Left ventricle myocardium superior (tissue), 1 donor: ENCODE results near the gene RHOT2. TPM values are rescaled to one million over a fixed set of nuclear protein-coding genes. Genes with fewer than 3 reads are reported as not detected.

Experiments
- ATAC-seq: fragments of 200-7000 bp; cut with Tn5 transposase; one replicate; pipeline ENCODE4 v1.9.1; 2020; ENCODE audit warnings: mild to moderate bottlenecking, moderate library complexity
- DNase-seq: peaks from one replicate; pipeline ENCODE4 v3.0.0-alpha.2; 2020
- intact Hi-C: fragments of 100-400 bp; cut with micrococcal nuclease; formaldehyde crosslinking; loops from one replicate; pipeline ENCODE4 v1.11.0; 2022
- long read RNA-seq: library from polyadenylated mRNA; unstranded; transcript quantifications from one replicate; pipeline ENCODE4 v2.0.0, GENCODE V29; 2021
- total RNA-seq: library from RNA; stranded (reverse); fragmentation: NEBNext Ultra II Directional; extraction: Animal tissue kit (Norgen Biotek cat#: 25700); gene quantifications from one replicate; pipeline ENCODE4 v1.2.1, GENCODE V29; 2021
- donor health status: DM: no; HTN: yes; CAD: no; lungs with severe emphysema.

Gene RHOT2
- total RNA-seq: 88.8 TPM
- long read RNA-seq, transcript RHOT2-201 (19 exons, 2,539 nt): major isoform, 59 of 194 reads
- long read RNA-seq, transcript RHOT2-208 (2 exons, 397 nt): minor isoform, 5 of 194 reads
- long read RNA-seq, partial matches to known transcripts: 44 of 194 reads
- long read RNA-seq, other reads (novel, unspliced or antisense): 83 of 194 reads

GRCh38 chr16:667780-668518 lies at the start of gene RHOT2:
RHOT2 (plus strand) TSS chr16:668132; CDS start chr16:668200, 68 bp downstream.
- ATAC-seq (peak; percentile 92), DNase-seq (peak; percentile 97)
- intact Hi-C loops: no loop called here

GRCh38 chr16:619476-620100 lies 48.3 kb upstream of the RHOT2 start:
- no peak for DNase-seq
- no peak for ATAC-seq
- intact Hi-C loops: no loop called here

- DNase-seq (no peak), ATAC-seq (no peak)
- intact Hi-C loops: no loop called here
Observed at GRCh38 chr16:620700-621525, 47.0 kb upstream of the RHOT2 start.

- DNase-seq (no peak), ATAC-seq (no peak)
- intact Hi-C loops: no loop called here
Observed at GRCh38 chr16:621526-622105, 46.3 kb upstream of the RHOT2 start.

- DNase-seq: no peak
- intact Hi-C loops: no loop called here
- ATAC-seq: no peak
Observed at GRCh38 chr16:622920-623280, 45.0 kb upstream of the RHOT2 start.

GRCh38 chr16:624526-625070 lies 43.3 kb upstream of the RHOT2 start:
- intact Hi-C loops: no loop called here
- no peak for ATAC-seq
- no peak for DNase-seq

GRCh38 chr16:625117-625976 lies 42.6 kb upstream of the RHOT2 start:
- DNase-seq (no peak), ATAC-seq (no peak)
- intact Hi-C loops: no loop called here

- DNase-seq (no peak), ATAC-seq (no peak)
- intact Hi-C loops: no loop called here
Observed at GRCh38 chr16:625977-626765, 41.8 kb upstream of the RHOT2 start.

GRCh38 chr16:626787-627453 lies 41.0 kb upstream of the RHOT2 start:
- ATAC-seq (no peak), DNase-seq (no peak)
- intact Hi-C loops: no loop called here

- DNase-seq: peak; percentile 58
- no peak for ATAC-seq
- intact Hi-C loops: no loop called here
Observed at GRCh38 chr16:627454-628239, 40.3 kb upstream of the RHOT2 start.

GRCh38 chr16:628321-629061 lies 39.4 kb upstream of the RHOT2 start:
- intact Hi-C loops: no loop called here
- DNase-seq: no peak
- no peak for ATAC-seq

- intact Hi-C loops: no loop called here
- DNase-seq (peak; percentile 38), ATAC-seq (peak; percentile 8)
Observed at GRCh38 chr16:629185-629832, 38.6 kb upstream of the RHOT2 start.

GRCh38 chr16:629833-630248 lies 38.1 kb upstream of the RHOT2 start:
- peak; percentile 35 for DNase-seq
- ATAC-seq: peak; percentile 14
- intact Hi-C loops: no loop called here

- DNase-seq (no peak), ATAC-seq (no peak)
- intact Hi-C loops: no loop called here
Observed at GRCh38 chr16:630249-630814, 37.6 kb upstream of the RHOT2 start.
